IPS-20b (cell line): ENCODE results near the gene TTLL6.

Source experiments
- H3K27ac ChIP-seq: one replicate; pipeline ENCODE4 v1.5.1; 2013; ENCODE audit warnings: low read length
- H3K27me3 ChIP-seq: 2 replicates; pipeline ENCODE4 v1.6.1; 2013; ENCODE audit warnings: mild to moderate bottlenecking, low read length, inconsistent platforms; ENCODE audit not compliant: insufficient read depth
- H3K36me3 ChIP-seq: 2 replicates; pipeline ENCODE4 v1.6.1; 2013; ENCODE audit warnings: low read depth, mild to moderate bottlenecking, inconsistent platforms, low read length, moderate library complexity; ENCODE audit not compliant: insufficient read depth
- H3K4me1 ChIP-seq: 2 replicates; pipeline ENCODE4 v1.6.1; 2013; ENCODE audit warnings: mild to moderate bottlenecking, control low read depth, inconsistent platforms, low read length, moderate library complexity; ENCODE audit not compliant: insufficient read depth
- H3K4me3 ChIP-seq: 2 replicates; pipeline ENCODE4 v1.5.1; 2013; ENCODE audit warnings: mild to moderate bottlenecking, low read length, inconsistent platforms
- H3K9ac ChIP-seq: 2 replicates; pipeline ENCODE4 v1.6.1; 2013; ENCODE audit warnings: low read depth, mild to moderate bottlenecking, inconsistent platforms, low read length, moderate library complexity
- H3K9me3 ChIP-seq: 2 replicates; pipeline ENCODE4 v1.6.1; 2013; ENCODE audit warnings: mild to moderate bottlenecking, low read depth, low read length, inconsistent platforms; ENCODE audit not compliant: insufficient read depth

TTLL6 gene

DNA sequence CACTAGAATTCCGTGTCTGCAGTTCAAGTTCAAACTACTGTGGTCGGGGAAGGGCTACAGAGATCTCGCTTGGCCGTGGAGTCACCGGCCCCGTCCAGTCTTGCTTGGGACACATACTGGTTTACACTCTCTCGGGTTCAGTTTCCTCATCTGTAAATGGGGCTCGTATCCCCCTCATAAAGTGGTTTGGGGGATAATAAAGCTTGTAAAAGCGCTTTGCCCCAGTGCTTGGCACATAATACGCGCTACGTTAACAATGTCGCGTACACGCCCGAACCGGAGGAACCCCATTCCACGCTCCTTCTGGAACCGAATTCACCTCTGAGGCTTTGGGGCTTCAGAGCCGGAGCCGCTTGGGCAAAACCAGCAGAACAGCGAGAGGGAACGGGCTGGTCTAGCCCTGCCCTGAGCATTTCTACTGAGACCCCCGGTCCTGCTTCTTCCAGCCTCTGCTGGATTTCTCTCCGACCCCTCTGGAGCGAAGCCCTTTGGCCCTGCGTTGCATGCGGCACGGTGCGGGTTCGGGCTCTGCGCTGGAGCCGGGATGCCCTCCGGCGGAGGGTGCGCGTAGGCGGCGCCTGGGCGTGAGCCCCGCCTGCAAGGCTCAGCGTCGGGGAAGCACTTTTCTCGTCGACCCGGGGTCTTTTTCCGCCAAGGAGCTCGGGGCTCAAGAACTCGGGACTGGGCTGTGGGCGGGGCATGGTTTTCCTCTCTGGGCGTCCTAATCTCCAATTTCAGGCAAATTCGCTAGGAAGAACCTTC, 62.3 kb downstream of the TTLL6 start:
- Histone ChIP-seq H3K36me3 (no peaks in the 10 kb centered on the region), H3K9ac (no peak overlapping the region), H3K4me1 (no peaks in the 10 kb centered on the region), H3K27me3 (peaks cover 99% of the 10 kb centered on the region), H3K9me3 (peaks cover 12% of the 10 kb centered on the region; the same call in 1 of the 2 replicates), H3K27ac (no peak overlapping the region), H3K4me3 (0 out of 2 replicates have a peak overlapping the region, but pooled peaks have one; percentile 11)

GRCh38 chr17:48753794-48754499, 63.1 kb downstream of the TTLL6 start:
- no peak overlapping the region for H3K27ac ChIP-seq
- H3K9ac ChIP-seq: no peak overlapping the region
- no peaks in the 10 kb centered on the region for H3K4me1 ChIP-seq
- H3K36me3 ChIP-seq: no peaks in the 10 kb centered on the region
- H3K9me3 ChIP-seq: peaks cover 12% of the 10 kb centered on the region; the same call in 1 of the 2 replicates
- no peak overlapping the region for H3K4me3 ChIP-seq
- peaks cover 99% of the 10 kb centered on the region for H3K27me3 ChIP-seq

- Histone ChIP-seq H3K4me1 (no peaks in the 10 kb centered on the region), H3K9me3 (peaks cover 12% of the 10 kb centered on the region; the same call in 1 of the 2 replicates), H3K36me3 (no peaks in the 10 kb centered on the region), H3K4me3 (no peak overlapping the region), H3K27me3 (peaks cover 100% of the 10 kb centered on the region), H3K27ac (no peak overlapping the region), H3K9ac (no peak overlapping the region)
Measured at GRCh38 chr17:48752399-48753288, 64.4 kb downstream of the TTLL6 start.

GRCh38 chr17:48751733-48752398, 65.2 kb downstream of the TTLL6 start:
- H3K36me3 ChIP-seq: no peaks in the 10 kb centered on the region
- no peaks in the 10 kb centered on the region for H3K4me1 ChIP-seq
- H3K9me3 ChIP-seq: peaks cover 12% of the 10 kb centered on the region; the same call in 1 of the 2 replicates
- no peak overlapping the region for H3K4me3 ChIP-seq
- H3K27ac ChIP-seq: no peak overlapping the region
- H3K9ac ChIP-seq: no peak overlapping the region
- peaks cover 100% of the 10 kb centered on the region for H3K27me3 ChIP-seq

DNA sequence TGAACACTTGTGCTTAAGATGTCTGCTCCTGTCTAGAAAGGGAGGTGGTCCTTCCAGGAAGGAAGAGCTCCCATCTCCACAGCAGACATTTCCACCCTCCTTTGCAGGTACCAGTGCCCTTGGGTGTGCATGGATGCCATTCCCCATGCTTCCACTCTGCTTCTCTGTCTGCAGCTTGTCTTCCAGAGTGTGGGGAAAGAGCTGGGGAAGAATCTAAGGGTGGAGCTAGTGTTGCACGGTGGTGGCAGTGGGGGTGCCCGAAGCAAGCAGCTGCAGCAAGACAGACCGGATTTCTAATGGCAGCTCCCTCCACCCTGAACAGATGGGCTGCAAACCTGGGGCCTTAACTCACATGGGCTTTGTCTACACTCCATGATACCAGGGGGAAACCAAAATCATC, 65.9 kb downstream of the TTLL6 start:
- no peak overlapping the region for H3K4me3 ChIP-seq
- no peaks in the 10 kb centered on the region for H3K4me1 ChIP-seq
- no peak overlapping the region for H3K27ac ChIP-seq
- no peak overlapping the region for H3K9ac ChIP-seq
- H3K27me3 ChIP-seq: peaks cover 100% of the 10 kb centered on the region
- H3K9me3 ChIP-seq: peaks cover 12% of the 10 kb centered on the region; the same call in 1 of the 2 replicates
- no peaks in the 10 kb centered on the region for H3K36me3 ChIP-seq

DNA sequence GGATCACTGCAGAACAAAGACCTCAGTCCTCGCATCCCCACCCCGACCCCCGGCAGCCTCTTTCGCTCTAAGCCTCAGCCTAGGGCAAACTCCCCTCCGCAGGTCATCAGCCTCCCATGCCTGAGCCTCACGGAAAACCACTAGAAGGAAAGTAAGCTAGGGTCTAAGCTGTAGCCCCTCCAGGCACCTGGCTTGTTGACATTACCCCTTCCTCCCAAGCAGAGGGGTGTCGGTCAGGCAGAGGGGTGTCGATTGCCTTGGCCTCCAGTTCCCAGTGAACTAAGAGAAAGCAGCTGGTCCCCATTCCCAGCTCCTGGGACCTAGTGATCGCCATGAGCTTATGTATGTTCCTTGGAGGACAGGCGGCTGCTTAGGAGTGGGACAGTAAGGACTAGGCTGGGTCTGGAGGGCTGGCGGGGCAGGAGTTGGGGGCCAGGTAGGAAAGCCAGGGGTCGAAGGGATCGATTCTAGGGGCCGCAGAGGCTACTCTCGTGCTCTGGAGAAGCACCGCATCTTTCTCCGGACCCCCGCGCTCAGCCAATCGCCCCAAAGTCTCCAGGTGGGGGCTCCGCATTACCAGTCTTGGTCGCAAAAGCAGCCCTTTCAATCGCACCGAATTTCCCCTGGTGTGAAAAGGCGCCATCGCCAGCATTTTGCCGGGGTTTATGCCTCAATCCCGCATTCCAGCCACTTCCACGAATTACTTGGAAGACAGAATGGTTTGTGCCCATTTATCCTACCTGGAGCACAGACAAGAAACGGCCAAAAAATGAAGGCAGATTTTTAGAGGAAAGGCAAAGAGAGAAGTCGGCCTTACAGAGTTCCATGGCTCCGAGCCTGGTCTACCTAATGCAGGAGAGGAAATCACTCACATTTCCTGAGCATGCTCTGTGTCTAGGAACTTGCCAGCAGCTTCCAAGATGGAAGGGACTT, 67.1 kb downstream of the TTLL6 start:
- H3K9me3 ChIP-seq: peaks cover 12% of the 10 kb centered on the region; the same call in 1 of the 2 replicates
- H3K4me1 ChIP-seq: no peaks in the 10 kb centered on the region
- H3K4me3 ChIP-seq: no peak overlapping the region
- no peaks in the 10 kb centered on the region for H3K36me3 ChIP-seq
- H3K27me3 ChIP-seq: peaks cover 100% of the 10 kb centered on the region
- no peak overlapping the region for H3K9ac ChIP-seq
- no peak overlapping the region for H3K27ac ChIP-seq

- Histone ChIP-seq H3K4me3 (no peak overlapping the region), H3K27me3 (peaks cover 100% of the 10 kb centered on the region), H3K9ac (no peak overlapping the region), H3K4me1 (no peaks in the 10 kb centered on the region), H3K36me3 (no peaks in the 10 kb centered on the region), H3K9me3 (peaks cover 12% of the 10 kb centered on the region; the same call in 1 of the 2 replicates), H3K27ac (no peak overlapping the region)
Measured at GRCh38 chr17:48748718-48749566, 68.1 kb downstream of the TTLL6 start.

- Histone ChIP-seq H3K9me3 (peaks cover 9% of the 10 kb centered on the region; the same call in 1 of the 2 replicates), H3K4me3 (no peak overlapping the region)
Measured at GRCh38 chr17:48747445-48748363, 69.3 kb downstream of the TTLL6 start.

DNA sequence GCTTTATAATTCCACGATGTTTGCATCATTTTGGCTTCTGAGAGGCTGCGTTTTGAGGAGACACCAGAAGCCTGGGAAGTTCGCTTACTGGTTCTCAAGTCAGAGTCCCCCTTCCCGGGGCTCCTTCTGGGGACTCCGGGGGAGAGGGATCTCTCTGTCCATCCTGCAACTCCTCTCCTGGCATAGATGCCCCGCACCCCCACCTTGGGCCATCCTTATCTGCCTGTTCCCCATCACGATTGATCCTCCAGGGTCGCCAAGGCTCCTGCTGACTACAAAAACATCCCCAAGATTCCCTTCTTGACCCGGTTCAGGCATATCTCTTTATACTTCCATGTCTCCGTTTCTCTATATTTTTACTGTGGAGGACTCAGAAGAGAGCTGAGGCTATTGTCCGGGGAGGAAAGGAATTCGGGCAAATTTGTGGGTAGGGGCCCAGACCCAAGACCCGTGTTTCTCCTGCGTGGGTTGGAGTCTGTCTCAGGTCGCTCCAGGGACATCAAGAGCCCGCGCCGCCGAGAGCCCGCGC, 70.0 kb downstream of the TTLL6 start:
- Histone ChIP-seq H3K9ac (no peak overlapping the region), H3K4me1 (no peaks in the 10 kb centered on the region), H3K9me3 (peaks cover 9% of the 10 kb centered on the region; the same call in 1 of the 2 replicates), H3K27me3 (peaks cover 100% of the 10 kb centered on the region), H3K36me3 (no peaks in the 10 kb centered on the region), H3K4me3 (no peak overlapping the region), H3K27ac (no peak overlapping the region)

More at GRCh38 chr17:48747445-48748363, 69.3 kb downstream of the TTLL6 start:
- Histone ChIP-seq H3K27me3 (peaks cover 100% of the 10 kb centered on the region), H3K4me1 (no peaks in the 10 kb centered on the region), H3K36me3 (no peaks in the 10 kb centered on the region), H3K27ac (no peak overlapping the region), H3K9ac (no peak overlapping the region)
